Measurements from ENCODE around the gene KLHL5.

Gene KLHL5

DNA sequence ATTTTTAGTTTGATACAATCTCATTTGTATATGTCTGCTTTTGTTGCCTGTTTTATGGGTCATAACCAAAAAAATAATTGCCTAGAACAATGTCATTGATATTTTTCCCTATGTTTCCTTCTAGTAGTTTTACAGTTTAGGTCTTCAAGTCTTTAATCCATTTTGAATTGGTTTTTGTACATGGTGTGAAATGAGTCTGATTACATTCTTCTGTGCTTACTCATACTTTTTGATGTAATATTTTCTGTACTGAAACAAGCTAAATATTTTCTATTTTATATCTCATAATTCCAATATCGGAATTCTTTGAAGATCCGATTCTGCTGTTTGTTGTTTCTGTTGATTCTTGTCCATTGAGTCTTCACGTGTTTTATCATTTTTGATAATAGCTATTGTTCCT, 40.4 kb upstream of the KLHL5 start:
- Histone ChIP-seq H3K4me2 (ENCODE audit: insufficient read depth, low read length) (no peak overlapping the region), H4K20me1 (ENCODE audit: insufficient read depth, low read length) (no peaks in the 10 kb centered on the region), H3K36me3 (ENCODE audit: insufficient read depth, low read length) (no peaks in the 10 kb centered on the region), H3K4me1 (ENCODE audit: insufficient read depth, low read length) (no peaks in the 10 kb centered on the region), H3K27ac (ENCODE audit: low read length) (no peak overlapping the region), H3K9ac (ENCODE audit: low read depth, low read length) (no peak overlapping the region), H3K27me3 (ENCODE audit: insufficient read depth, low read length, poor library complexity) (no peaks in the 10 kb centered on the region), H3K4me3 (ENCODE audit: low read depth in 1 of 2, low read length in 2 of 2) (no peak overlapping the region), H3K9me3 (ENCODE audit: insufficient read depth, low read length, severe bottlenecking) (no peaks in the 10 kb centered on the region), H2AFZ (ENCODE audit: low read depth, low read length) (no peak overlapping the region), H3K79me2 (ENCODE audit: insufficient read depth, low read length) (no peaks in the 10 kb centered on the region)
- no peak for ATAC-seq (ENCODE audit: insufficient read depth, low read depth)
- no peak for TF ChIP-seq EZH2 (IDR thresholded peaks at IDR 0.05; ENCODE audit: borderline replicate concordance, low read depth, low read length, severe bottlenecking)
- TF ChIP-seq, protein P1, sequence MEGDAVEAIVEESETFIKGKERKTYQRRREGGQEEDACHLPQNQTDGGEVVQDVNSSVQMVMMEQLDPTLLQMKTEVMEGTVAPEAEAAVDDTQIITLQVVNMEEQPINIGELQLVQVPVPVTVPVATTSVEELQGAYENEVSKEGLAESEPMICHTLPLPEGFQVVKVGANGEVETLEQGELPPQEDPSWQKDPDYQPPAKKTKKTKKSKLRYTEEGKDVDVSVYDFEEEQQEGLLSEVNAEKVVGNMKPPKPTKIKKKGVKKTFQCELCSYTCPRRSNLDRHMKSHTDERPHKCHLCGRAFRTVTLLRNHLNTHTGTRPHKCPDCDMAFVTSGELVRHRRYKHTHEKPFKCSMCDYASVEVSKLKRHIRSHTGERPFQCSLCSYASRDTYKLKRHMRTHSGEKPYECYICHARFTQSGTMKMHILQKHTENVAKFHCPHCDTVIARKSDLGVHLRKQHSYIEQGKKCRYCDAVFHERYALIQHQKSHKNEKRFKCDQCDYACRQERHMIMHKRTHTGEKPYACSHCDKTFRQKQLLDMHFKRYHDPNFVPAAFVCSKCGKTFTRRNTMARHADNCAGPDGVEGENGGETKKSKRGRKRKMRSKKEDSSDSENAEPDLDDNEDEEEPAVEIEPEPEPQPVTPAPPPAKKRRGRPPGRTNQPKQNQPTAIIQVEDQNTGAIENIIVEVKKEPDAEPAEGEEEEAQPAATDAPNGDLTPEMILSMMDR (IDR thresholded peaks at IDR 0.05; ENCODE audit: borderline replicate concordance, extremely low read depth, low read length, poor library complexity, severe bottlenecking), result no peak
- no peak for DNase-seq

GRCh38 chr4:39022241-39022640, 39.8 kb upstream of the KLHL5 start:
- Histone ChIP-seq H3K27me3 (ENCODE audit: insufficient read depth, low read length, poor library complexity) (no peaks in the 10 kb centered on the region), H3K79me2 (ENCODE audit: insufficient read depth, low read length) (no peaks in the 10 kb centered on the region), H3K4me1 (ENCODE audit: insufficient read depth, low read length) (0 out of 2 replicates have a peak, but pooled peaks cover 3% of the 10 kb centered on the region), H3K9ac (ENCODE audit: low read depth, low read length) (no peak overlapping the region), H3K4me2 (ENCODE audit: insufficient read depth, low read length) (no peak overlapping the region), H4K20me1 (ENCODE audit: insufficient read depth, low read length) (no peaks in the 10 kb centered on the region), H3K27ac (ENCODE audit: low read length) (no peak overlapping the region), H3K36me3 (ENCODE audit: insufficient read depth, low read length) (no peaks in the 10 kb centered on the region), H2AFZ (ENCODE audit: low read depth, low read length) (no peak overlapping the region), H3K4me3 (ENCODE audit: low read depth in 1 of 2, low read length in 2 of 2) (no peak overlapping the region), H3K9me3 (ENCODE audit: insufficient read depth, low read length, severe bottlenecking) (no peaks in the 10 kb centered on the region)
- DNase-seq (no peak), ATAC-seq (ENCODE audit: insufficient read depth, low read depth) (no peak)
- TF ChIP-seq EZH2 (IDR thresholded peaks at IDR 0.05; ENCODE audit: borderline replicate concordance, low read depth, low read length, severe bottlenecking), result no peak
- TF ChIP-seq, protein P1 (IDR thresholded peaks at IDR 0.05; ENCODE audit: borderline replicate concordance, extremely low read depth, low read length, poor library complexity, severe bottlenecking), result no peak

GRCh38 chr4:39023059-39023458, 39.0 kb upstream of the KLHL5 start:
- no peak for ATAC-seq (ENCODE audit: insufficient read depth, low read depth)
- Histone ChIP-seq H3K27ac (ENCODE audit: low read length) (no peak overlapping the region), H3K4me3 (ENCODE audit: low read depth in 1 of 2, low read length in 2 of 2) (no peak overlapping the region)

More at GRCh38 chr4:39023059-39023458, 39.0 kb upstream of the KLHL5 start:
- H3K9me3 ChIP-seq (ENCODE audit: insufficient read depth, low read length, severe bottlenecking), result no peaks in the 10 kb centered on the region
- no peaks in the 10 kb centered on the region for H3K27me3 ChIP-seq (ENCODE audit: insufficient read depth, low read length, poor library complexity)
- no peak for TF ChIP-seq EZH2 (IDR thresholded peaks at IDR 0.05; ENCODE audit: borderline replicate concordance, low read depth, low read length, severe bottlenecking)
- TF ChIP-seq, protein P1 (IDR thresholded peaks at IDR 0.05; ENCODE audit: borderline replicate concordance, extremely low read depth, low read length, poor library complexity, severe bottlenecking), result no peak
- H2AFZ ChIP-seq (ENCODE audit: low read depth, low read length), result no peak overlapping the region
- H3K4me1 ChIP-seq (ENCODE audit: insufficient read depth, low read length), result peaks cover 11% of the 10 kb centered on the region
- no peak for DNase-seq
- H3K79me2 ChIP-seq (ENCODE audit: insufficient read depth, low read length), result no peaks in the 10 kb centered on the region
- no peaks in the 10 kb centered on the region for H4K20me1 ChIP-seq (ENCODE audit: insufficient read depth, low read length)
- H3K36me3 ChIP-seq (ENCODE audit: insufficient read depth, low read length), result no peaks in the 10 kb centered on the region
- H3K9ac ChIP-seq (ENCODE audit: low read depth, low read length), result no peak overlapping the region
- no peak overlapping the region for H3K4me2 ChIP-seq (ENCODE audit: insufficient read depth, low read length)

Measured in DND-41 (cell line).